Nephron progenitor cell (in vitro differentiated cells): Measurements from ENCODE around the gene APPL2.

ENCODE experiments used
- DNase-seq: peaks from one replicate; pipeline ENCODE4 v3.0.0; 2021
- H3K27ac Mint-ChIP-seq: 2 replicates; pipeline ENCODE4 v1.8.0; 2021; ENCODE audit warnings: mild to moderate bottlenecking, moderate library complexity, mixed read lengths
- H3K27me3 Mint-ChIP-seq: 2 replicates; pipeline ENCODE4 v1.8.0; 2021; ENCODE audit warnings: mild to moderate bottlenecking, low read depth, mixed read lengths; ENCODE audit not compliant: poor library complexity
- H3K36me3 Mint-ChIP-seq: 2 replicates; pipeline ENCODE4 v1.8.0; 2021; ENCODE audit warnings: low read depth, mixed read lengths
- H3K4me1 Mint-ChIP-seq: 2 replicates; pipeline ENCODE4 v1.8.0; 2021; ENCODE audit warnings: mixed read lengths
- H3K4me3 Mint-ChIP-seq: 2 replicates; pipeline ENCODE4 v1.8.0; 2021; ENCODE audit warnings: mild to moderate bottlenecking, moderate library complexity, mixed read lengths
- H3K9me3 Mint-ChIP-seq: 2 replicates; pipeline ENCODE4 v1.8.0; 2021; ENCODE audit warnings: mild to moderate bottlenecking, moderate library complexity, mixed read lengths
- CTCF ChIP-seq: fragments of 200-600 bp; sonication (generic); IDR thresholded peaks from 2 replicates; pipeline ENCODE4 v1.5.0; 2021; ENCODE audit warnings: antibody characterized with exemption

Gene APPL2

GRCh38 chr12:105235732-105236476, at the start of gene APPL2:
Gene APPL2 (minus strand): TSS chr12:105236174. CDS start chr12:105236012, 162 bp downstream.
- peaks cover 3% of the 10 kb centered on the region for H3K27me3 Mint-ChIP-seq
- H3K4me1 Mint-ChIP-seq, result peaks cover 41% of the 10 kb centered on the region
- peak; percentile 86 for DNase-seq
- TF ChIP-seq CTCF, result peak; percentile 22
- peak within 1 kb of the TSS; percentile 88 for H3K4me3 Mint-ChIP-seq
- H3K27ac Mint-ChIP-seq, result peak within 1 kb of the TSS; percentile 77
- peaks cover 3% of the 10 kb centered on the region for H3K36me3 Mint-ChIP-seq
- H3K9me3 Mint-ChIP-seq, result no peaks in the 10 kb centered on the region

GRCh38 chr12:105285378-105285777, 49.4 kb upstream of the APPL2 start:
- H3K27me3 Mint-ChIP-seq, result peaks cover 9% of the 10 kb centered on the region
- no peaks in the 10 kb centered on the region for H3K36me3 Mint-ChIP-seq
- H3K4me3 Mint-ChIP-seq, result no peak overlapping the region
- H3K9me3 Mint-ChIP-seq, result peaks cover 8% of the 10 kb centered on the region
- no peaks in the 10 kb centered on the region for H3K4me1 Mint-ChIP-seq
- H3K27ac Mint-ChIP-seq, result no peak overlapping the region
- no peak for TF ChIP-seq CTCF
- DNase-seq, result no peak

- no peaks in the 10 kb centered on the region for H3K4me1 Mint-ChIP-seq
- H3K9me3 Mint-ChIP-seq, result peaks cover 8% of the 10 kb centered on the region
- H3K27ac Mint-ChIP-seq, result no peak overlapping the region
- no peaks in the 10 kb centered on the region for H3K36me3 Mint-ChIP-seq
- H3K27me3 Mint-ChIP-seq, result peaks cover 9% of the 10 kb centered on the region
- no peak for TF ChIP-seq CTCF
- H3K4me3 Mint-ChIP-seq, result no peak overlapping the region
- DNase-seq, result no peak
Observed at GRCh38 chr12:105281694-105282049, 45.7 kb upstream of the APPL2 start.

GRCh38 chr12:105280966-105281693, 45.2 kb upstream of the APPL2 start:
- peaks cover 9% of the 10 kb centered on the region for H3K27me3 Mint-ChIP-seq
- H3K36me3 Mint-ChIP-seq, result no peaks in the 10 kb centered on the region
- H3K9me3 Mint-ChIP-seq, result peaks cover 6% of the 10 kb centered on the region
- no peak overlapping the region for H3K27ac Mint-ChIP-seq
- no peaks in the 10 kb centered on the region for H3K4me1 Mint-ChIP-seq
- no peak overlapping the region for H3K4me3 Mint-ChIP-seq
- TF ChIP-seq CTCF, result no peak
- DNase-seq, result no peak

GRCh38 chr12:105279460-105280056, 43.6 kb upstream of the APPL2 start:
- no peaks in the 10 kb centered on the region for H3K36me3 Mint-ChIP-seq
- peak; percentile 9 for DNase-seq
- peak; percentile 54 for TF ChIP-seq CTCF
- H3K27ac Mint-ChIP-seq, result no peak overlapping the region
- H3K4me1 Mint-ChIP-seq, result no peaks in the 10 kb centered on the region
- H3K27me3 Mint-ChIP-seq, result peaks cover 9% of the 10 kb centered on the region
- no peak overlapping the region for H3K4me3 Mint-ChIP-seq
- no peaks in the 10 kb centered on the region for H3K9me3 Mint-ChIP-seq
